Measurements from ENCODE around the gene CHST7.
"Not testable (repeated sequence)": the region's sequence is repeated elsewhere in the genome, so short reads cannot be mapped to it uniquely, and the experiment has no call there.

The CHST7 gene, protein sequence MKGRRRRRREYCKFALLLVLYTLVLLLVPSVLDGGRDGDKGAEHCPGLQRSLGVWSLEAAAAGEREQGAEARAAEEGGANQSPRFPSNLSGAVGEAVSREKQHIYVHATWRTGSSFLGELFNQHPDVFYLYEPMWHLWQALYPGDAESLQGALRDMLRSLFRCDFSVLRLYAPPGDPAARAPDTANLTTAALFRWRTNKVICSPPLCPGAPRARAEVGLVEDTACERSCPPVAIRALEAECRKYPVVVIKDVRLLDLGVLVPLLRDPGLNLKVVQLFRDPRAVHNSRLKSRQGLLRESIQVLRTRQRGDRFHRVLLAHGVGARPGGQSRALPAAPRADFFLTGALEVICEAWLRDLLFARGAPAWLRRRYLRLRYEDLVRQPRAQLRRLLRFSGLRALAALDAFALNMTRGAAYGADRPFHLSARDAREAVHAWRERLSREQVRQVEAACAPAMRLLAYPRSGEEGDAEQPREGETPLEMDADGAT

DNA sequence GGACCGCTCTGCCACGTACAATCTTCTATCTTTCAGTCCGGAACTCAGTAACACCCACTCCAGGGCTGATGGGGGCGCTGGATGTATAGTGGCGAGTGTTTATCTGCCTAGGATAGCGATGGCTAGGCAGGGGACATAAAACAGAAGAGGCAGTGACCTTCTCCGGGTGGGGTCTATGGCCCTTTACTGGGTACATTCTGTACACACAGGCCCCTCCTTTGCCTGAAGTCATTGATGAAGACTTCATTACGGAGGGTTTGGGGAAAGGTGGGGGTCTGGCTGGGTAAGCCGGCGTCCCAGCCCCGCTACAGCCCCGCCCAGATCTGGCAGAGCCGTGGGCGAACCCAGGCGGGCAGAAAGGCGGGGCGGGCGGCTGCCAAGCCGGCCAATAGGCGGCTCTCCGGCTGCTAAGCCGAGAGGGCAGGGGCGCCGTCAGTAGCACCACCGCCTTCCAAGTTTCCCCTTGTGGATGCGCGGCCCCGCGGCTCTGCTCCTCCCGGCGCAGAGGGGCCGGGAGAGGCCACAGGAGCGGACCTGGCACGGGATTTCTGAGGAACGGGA is at the start of gene CHST7:
CHST7 (plus strand) TSS at position 435 of the 561 bp plus-strand sequence. CDS start 167 bp downstream, outside the sequence.
- no peak for DNase-seq (ENCODE audit: low read depth, low spot score)

DNA sequence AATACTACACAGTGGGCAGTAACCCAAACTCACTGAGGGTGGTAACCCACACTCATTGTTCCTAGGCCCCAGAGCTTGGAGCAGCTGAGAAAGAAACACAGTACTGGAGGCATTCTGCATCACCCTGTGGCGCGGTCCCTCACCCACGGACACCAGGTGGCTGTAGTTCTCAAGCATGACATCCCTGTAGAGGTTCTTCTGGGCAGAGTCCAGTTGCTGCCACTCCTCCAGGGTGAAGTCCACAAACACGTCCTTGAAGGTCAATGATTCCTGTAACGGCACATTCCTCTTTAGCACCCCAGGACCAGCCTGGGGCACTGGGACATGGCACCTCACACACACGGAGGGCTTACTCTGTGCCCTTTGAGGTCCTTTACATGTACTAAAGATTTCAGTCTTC is 44.9 kb upstream of the CHST7 start:
- DNase-seq (ENCODE audit: low read depth, low spot score) = not testable (repeated sequence)

DNA sequence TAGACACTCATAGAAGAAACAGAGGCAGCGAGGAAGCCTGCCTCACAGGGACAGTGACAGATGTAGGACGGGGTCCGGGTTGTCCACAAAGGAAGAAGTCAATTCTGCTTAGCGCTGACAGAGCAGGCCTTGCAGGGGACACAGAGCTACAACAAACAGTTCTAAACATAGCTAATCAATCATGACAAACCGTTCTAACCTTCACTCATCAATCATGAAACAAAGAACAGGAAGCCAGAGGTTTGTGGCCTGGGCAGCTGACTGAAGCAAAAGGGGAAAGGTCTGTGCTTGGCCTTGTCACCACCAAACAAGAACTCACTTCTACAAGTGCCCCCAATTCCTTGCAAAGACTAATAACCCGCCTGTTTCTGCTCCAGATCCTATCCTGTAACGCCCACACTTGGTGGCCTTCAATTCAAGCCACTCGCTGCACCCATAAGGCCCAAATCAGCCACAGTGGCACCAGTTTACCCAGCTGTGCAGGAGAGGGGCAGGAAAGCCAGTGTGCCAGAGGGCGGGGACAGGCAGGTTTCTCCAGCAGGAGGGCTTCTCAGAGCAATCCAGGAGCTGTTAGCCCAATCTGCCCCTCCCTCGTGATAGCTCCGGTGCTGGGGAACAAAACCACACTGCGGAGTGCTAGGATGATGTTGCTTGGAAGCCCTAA is 43.7 kb upstream of the CHST7 start:
- DNase-seq (ENCODE audit: low read depth, low spot score) = not testable (repeated sequence)

DNA sequence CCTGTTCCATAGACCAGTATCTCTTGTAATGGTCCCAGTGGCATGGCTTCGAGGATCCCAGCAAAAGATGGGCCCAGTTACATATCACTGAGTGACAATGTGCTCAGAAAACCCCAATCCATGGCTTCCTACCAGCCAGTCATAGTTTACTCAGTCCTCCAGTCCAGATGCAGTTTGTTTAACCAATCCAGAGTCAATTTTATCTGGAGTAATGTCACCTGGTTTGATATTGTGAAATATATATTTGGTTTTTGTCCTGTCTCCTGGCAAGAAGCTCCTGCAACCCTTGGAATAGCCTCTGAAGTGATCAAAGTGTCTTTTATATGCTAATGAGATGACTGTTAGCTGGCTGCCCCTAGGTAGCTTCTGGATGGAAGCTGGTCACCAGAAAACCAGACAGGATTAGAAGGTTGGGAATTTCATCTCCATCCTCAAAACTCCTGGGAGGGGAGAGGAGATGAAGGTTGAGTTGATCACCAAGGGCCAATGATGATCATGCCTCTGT is 43.1 kb upstream of the CHST7 start:
- DNase-seq (ENCODE audit: low read depth, low spot score) = not testable (repeated sequence)

DNA sequence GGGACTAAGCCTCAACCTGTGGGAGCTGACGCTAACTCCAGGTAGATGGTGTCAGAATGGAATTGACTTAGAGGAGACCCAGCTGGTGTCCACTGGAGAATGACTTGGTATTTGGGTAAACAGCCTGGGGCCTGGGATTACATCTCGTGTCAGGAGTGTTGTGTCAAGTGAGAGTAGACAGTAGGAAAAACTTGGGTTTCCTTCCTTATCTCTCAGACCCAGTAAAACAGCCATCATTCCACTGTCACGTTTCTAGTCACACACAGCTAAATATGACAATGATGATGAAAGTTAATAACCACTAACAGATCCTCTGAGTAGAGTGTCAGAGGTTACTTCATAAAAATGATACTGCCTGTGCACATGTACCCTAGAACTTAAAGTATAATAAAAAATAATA is 42.1 kb upstream of the CHST7 start:
- DNase-seq (ENCODE audit: low read depth, low spot score) = no peak

DNA sequence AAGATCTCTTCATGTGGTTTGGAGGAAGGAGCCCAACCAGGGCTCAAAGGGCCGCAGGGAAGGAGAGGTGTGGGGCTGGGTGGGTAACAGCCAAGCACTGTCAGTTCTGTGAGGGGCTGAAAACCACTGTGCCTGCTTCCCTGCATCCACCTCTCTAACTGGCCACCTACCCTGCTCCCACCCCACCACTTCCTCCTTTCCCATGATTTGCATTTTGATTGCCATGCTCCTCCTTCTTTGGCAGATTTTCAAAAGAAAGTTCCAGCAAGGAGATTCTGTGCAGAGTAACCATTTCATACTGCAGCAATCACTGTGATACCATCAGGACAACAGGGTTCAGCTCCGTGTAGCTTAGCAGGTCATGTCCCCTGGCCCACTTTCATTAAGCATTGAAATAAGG is 30.1 kb upstream of the CHST7 start:
- no peak for DNase-seq (ENCODE audit: low read depth, low spot score)

DNA sequence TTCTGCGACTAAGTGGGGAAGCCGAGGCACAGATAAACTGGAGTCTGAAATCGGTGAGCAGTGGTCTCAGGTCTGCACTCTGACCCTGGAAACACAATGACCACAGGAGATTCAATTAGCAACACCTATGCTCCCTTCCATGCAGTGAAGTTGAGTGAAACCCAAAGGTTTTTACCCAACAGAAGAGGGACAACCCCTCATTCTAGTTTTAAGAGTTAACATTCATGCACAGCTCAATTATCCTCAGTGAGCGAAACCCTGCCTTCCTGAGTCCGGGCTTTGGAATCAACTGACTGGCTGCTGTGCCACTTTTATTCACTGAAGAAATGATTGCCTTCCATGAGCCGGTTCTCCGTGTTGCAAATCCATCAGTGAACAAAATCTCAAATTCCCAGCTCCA is 29.0 kb upstream of the CHST7 start:
- not testable (repeated sequence) for DNase-seq (ENCODE audit: low read depth, low spot score)

DNA sequence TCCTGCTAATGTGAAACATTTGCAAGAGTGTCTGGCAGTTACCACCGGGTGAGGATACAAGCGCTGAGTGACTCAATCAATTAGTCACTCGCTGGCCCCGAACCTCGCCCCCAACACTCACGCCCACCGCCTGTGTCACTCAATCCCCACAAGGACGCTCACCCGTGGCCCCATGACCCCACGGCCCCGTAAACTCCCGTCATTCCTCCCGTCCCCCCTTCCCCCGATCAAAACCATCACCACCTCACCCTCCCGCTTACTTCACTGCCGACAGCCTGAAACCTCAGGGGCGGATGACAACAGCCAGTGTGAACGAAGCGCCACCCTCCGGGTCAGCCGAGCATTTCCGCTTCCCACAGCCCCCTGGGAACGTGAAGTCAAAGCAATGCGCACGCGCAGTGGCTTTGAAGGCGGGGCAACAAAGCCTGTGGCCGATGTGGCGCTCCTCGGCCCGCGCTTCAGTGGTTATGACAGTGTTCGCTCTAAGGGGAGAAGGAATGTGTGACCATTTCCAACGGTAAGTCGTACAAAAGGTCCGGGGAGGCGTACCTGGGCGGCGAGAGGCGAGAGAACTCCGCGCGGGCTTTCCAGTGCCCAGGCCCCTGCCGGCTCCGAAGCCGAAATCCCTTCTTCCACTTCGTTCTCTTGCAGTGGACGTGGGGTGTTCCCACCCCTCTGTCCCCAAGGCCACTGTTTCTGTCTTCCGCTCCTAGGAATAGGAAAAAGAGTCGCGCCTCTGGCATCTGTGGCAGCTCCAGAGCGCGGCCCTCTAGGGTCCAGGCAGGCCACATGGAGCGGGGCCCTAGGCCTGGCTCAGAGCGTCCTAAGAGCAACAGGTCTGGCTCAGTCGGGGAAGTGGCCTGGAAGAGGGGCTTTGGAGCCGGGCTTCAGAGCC is 28.2 kb upstream of the CHST7 start, which contains the start of gene ZNF674:
ZNF674 (minus strand) TSS at position 311 of the 895 bp plus-strand sequence. CDS start 3,334 bp downstream, outside the sequence.
- DNase-seq (ENCODE audit: low read depth, low spot score) = peak; percentile 81

DNA sequence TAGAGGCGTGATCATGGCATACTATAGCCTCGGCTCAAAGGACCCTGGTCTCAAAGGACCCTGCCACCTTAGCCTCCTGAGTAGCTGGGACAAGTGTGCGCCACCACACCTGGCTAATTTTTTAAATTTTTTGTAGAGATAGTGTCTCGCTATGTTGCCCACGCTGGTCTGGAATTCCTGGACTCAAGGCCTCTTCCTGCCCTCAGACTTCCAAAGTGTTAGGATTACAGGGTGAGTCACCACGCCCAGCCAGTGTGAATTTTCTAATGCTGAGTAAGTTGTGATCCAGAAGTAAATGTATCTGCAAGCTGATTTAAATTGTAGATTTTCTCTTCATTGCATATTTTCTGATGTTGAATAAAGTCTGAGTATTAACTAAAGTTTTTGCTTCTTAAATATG is 25.7 kb upstream of the CHST7 start:
- DNase-seq (ENCODE audit: low read depth, low spot score) = no peak

DNA sequence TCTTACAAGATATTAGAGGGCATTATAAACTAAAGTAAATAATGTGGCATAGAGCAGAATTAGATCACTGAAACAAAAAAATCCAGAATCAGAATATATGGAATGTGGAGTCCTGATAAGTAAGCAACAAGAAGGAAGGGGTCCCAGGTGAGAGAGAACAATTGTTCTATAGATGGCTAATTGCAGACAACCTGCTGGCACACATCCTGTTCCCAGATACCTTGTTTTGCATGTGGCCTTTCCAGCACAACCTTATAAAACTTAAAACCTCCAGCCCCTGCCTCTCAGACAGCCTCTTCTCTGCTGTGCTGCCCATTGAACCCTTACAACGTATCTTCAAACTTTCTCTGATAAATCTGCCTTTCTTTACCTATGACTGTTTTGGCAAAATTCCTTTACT is 23.7 kb upstream of the CHST7 start:
- no peak for DNase-seq (ENCODE audit: low read depth, low spot score)

DNA sequence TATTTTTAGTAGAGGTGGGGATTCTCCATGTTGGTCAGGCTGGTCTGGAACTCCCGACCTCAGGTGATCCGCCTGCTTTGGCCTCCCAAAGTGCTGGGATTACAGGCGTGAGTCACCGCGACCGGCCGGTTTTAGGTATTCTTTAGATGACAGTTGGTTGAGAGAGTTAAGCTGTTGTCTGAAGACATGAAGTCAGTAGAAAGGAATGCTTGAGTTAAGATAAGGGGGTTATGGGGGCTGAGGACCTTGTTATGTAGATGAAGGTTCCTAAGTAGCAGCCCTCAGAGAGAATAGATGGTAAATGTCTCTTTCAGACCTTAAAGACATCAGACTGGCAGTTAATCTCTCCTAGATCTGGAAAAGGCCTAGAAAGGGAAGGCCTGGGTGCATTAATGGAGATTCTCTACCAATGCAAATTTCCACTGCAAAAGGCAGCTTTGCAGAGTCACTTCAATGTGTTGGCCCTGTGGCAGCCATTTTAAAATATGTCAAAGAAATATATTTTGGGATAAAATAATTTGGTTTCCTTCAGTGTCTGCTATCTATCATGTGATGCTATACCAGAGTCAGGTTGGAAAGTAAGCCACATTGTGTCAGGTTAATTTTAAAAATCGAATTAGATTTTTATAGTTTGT is 22.0 kb upstream of the CHST7 start:
- DNase-seq (ENCODE audit: low read depth, low spot score) = no peak

DNA sequence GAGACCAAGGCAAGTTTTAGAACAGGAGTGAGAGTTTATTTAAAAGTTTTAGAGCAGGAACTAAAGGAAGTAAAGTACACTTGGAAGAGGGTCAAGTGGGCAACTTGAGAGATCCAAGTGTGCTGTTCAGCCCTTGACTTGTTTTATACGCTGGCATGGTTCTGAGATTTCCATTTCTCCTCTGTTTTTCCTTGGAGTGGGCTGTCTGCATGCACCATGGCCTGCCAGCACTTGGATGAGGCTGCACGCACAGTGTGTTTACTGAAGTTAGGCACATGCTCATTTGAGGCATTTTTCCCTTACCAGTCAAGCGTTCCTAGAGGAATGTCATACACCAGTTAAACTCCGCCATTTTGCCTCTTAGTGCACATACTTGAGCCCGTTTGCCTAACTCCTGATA is 19.6 kb upstream of the CHST7 start:
- no peak for DNase-seq (ENCODE audit: low read depth, low spot score)

DNA sequence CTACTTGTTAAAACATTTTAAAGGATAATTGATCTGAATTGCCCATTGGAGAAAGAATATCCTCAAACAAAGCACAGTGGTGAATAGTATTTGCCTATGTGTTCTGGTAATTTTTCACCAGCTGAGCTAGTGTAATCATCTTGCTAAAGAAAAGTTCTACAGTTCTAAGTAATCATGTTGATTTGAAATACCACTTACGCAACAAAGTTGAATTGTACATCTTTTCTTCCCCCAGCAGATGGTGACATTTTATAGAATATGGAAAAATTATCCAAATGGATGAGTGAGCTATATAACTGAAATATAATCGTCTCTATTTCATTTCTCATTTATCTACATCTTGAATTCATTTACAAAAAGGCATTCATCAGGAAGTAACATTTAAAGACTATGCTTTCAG is 18.6 kb upstream of the CHST7 start:
- no peak for DNase-seq (ENCODE audit: low read depth, low spot score)

DNA sequence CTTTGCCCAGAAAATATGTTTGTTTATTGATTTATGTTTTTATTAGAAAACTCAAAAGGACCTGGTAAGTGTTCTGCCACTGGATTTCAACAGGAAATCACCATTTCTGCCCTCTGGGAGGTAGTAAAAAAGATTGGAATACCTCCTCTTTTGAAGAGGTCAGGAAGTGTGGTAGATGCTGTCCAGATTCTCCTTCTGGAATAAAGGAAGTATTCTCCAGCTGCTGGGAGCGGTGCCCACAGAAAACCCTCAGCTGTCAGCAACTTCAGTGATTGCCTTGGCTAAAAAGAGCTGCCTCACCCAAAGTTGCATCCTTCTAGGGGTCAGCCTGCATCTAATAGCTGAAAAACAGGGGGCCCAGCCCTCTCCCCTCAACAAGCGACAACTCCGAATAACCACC is 14.5 kb upstream of the CHST7 start:
- no peak for DNase-seq (ENCODE audit: low read depth, low spot score)

DNA sequence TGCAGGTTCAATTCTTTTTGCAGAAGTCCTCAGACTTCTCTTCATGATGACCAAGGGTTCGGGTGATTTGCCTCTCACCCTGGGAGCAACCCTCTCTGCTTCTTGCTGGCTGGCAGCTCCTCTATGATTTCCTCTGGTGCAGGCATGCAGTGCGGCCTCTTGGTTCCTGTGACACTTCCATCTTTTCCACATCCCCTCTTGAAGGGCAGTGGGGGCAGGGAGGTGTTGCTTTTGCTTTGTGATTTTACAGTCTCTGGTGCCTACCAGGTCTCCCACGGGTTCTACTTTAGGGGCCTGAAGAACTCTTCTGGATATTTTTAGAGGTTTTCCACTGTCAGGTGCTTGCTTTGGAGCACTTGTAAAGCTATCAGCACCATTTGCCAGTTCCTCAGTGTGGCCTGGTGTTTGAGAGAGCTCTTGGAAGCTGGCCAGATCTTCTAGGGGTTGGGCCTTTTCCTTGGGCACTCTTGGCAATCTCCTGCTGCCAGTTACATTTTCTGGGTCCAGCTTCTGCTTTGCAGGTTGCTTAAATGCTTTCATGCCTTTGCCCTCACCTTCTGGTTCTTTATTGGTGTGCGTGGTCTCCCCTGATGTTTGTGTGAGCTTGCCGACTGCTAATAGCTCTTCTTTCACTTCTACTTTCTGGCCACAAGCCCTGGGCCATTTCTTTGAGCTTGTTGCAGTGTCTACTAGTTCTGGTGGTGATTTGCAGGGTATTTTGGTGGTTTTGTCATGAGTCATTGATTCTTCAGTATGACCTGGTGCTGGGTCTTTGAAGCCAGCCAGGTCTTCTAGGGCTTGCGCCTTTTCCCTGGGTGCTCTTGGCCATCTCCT is 11.5 kb upstream of the CHST7 start:
- no peak for DNase-seq (ENCODE audit: low read depth, low spot score)

DNA sequence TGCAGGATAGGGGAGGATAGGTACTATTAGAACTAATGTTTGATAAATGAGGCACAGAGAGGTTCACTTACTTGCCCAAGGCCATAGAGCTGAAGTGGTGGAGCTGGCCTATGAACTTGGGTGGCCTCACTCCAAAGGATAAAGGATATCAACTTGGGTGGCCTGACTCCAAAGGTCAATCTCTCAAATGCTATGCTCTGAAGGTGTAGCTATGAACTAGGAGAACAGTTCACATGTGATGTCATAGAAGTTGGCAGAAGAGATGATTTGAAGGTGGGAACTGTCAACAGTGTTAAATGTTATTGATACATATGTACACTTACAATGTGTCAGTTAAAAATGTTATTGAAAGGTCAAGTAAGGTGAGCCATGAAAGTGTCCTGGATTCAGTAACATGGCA is 6.2 kb upstream of the CHST7 start:
- DNase-seq (ENCODE audit: low read depth, low spot score) = no peak

DNA sequence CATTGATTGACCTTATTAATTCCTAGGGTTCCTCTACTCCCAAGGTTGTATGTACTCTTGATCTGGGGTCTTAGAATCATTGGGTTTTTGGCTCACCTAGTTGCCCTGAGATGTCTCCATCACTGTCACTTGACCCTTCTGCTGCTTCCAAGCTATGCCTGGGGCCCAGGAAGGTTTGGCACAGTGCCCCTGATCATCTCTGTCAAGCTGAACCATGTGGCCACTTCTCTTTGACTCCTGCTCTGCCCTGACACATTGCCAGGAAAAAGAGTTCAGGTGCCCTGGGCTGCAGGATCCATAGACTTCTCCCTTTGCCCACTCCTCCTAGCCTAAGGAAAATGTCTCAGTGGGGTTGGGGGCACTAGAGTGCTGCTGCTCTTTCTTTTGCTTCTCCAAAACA is 3.9 kb upstream of the CHST7 start:
- DNase-seq (ENCODE audit: low read depth, low spot score) = no peak

DNA sequence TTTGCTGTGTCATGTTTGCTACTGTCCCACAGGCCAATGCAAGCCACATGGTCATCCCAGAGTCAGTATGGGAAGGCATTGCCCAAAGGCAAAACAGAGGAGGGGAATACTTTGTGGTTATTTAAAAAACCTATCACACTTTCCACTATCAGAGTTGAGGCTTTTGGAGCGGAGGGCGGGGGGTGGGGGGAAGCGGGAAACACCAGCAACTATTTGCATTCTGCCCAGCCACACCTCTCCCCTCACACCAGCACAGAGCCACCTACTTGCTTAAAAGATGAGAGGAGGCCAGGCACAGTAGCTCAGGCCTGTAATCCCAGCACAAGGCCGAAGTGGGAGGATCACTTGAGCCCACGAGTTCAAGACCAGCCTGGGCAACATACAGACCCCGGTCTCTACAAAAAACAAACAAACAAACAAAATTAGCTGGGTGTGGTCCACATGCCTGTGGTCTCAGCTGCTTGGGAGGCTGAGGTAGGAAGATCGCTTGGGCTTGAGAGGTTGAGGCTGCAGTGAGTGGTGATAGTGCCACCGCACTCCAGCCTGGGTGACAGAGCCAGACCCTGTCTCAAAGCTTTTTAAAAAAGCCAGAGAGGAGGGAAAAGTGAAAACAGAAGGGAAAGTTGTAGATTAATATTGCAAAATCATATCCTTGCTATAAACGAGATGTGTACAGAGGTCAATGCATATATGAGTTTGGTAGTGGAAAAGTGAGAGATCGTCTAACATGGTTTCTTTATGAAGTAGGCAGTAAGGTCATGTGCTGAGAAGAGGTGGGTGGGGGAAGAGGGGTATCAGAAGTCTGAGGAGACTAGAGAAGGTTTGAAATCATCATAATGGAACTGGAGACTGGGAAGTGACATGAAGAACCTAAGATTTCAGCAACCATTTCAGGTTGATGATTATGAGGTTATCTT is 1.9 kb upstream of the CHST7 start:
- DNase-seq (ENCODE audit: low read depth, low spot score) = no peak

All from activated naive CD8-positive, alpha-beta T cell treated with anti-CD3 and anti-CD28 coated beads, Interleukin-2, amount 50 U/mL, for 16 hours (primary cell).